CD4-positive, alpha-beta T cell treated with Interleukin-1 beta for 1 hour (primary cell): ENCODE results near the gene ALK.
"Not testable (repeated sequence)": the region's sequence is repeated elsewhere in the genome, so short reads cannot be mapped to it uniquely, and the experiment has no call there.

ENCODE experiments used
- DNase-seq, 2 donors: peaks; one replicate each; pipeline ENCODE4 v3.0.0-alpha.2; 2020 to 2022

Gene ALK

GRCh38 chr2:29753671-29754444 is 167.5 kb downstream of the ALK start:
- DNase-seq = no peak

DNA sequence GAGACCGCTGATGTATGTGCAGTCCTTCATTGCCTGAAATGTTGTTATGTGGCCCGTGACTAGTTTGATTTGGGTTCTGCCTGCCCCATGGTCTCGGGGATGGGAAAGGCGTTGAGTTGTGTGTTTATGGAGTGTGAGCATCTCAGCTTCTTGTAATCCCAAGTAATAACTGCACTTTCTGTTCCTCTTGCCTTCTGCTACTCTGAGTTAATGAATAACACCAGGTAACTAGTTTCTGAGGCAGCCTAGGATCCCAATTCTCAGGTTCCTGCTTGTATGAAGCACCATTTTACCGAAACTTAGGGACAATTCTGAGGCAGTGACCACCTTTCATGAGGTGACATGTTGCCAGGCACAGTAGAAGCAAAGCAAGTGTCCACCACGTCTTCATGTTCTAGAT is 170.0 kb downstream of the ALK start:
- no peak for DNase-seq

GRCh38 chr2:29750463-29750862 is 170.9 kb downstream of the ALK start:
- DNase-seq = not testable (repeated sequence)

GRCh38 chr2:29749843-29750242 is 171.5 kb downstream of the ALK start:
- DNase-seq = no peak

- DNase-seq = no peak
Observed at GRCh38 chr2:29749041-29749440, 172.3 kb downstream of the ALK start.

DNA sequence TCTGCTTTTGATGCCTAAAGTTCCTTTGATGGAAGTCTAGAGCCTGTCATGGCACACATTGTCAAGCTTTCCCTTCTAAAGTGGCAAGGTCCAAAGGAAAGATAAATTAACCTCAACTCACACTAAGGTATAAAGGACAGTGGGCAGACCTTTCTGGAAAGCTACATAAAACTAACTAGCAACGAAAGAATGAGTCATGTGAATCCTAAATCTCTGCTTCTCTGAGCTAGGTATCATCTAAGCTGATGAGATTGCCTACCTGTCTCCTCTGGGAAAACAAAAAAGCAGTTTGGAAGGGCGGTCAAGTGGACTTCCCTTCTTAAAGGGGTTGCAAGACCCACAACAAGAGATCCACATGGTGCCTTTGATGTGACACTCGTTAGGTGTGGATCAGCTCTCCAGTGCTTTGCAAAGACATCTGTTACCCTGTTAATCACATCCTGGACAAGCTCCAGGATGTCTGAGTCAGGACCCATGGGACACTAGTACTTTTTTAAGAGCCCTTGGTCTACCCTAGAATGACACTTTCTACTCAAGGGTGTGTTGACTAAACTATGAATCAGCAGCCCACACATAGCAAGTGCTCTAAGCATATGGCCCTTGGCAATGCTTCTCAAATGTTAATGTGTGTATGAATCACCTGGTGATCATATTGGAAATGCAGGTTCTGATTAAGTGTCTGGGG is 173.5 kb downstream of the ALK start:
- DNase-seq = no peak

DNA sequence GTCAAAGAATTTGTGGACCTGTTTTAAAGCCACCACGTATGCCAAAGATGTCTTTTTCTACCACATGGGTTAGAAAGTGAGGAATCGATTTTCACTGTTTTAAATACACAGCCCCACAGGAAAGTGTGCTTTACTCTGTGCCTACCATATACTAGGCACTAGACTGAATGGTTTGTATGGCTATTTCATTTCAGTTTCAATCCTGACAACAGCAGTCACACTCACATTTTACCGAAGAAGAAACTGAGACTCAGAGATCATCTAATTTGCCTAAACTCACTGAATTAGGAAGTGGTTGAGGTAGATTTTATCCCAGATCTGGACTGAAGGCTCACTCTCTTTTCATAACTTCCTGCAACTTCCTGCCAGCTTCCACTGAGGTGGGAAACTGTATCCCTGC is 176.4 kb downstream of the ALK start:
- no peak for DNase-seq

- no peak for DNase-seq
Observed at GRCh38 chr2:29743516-29743915, 177.9 kb downstream of the ALK start.

DNA sequence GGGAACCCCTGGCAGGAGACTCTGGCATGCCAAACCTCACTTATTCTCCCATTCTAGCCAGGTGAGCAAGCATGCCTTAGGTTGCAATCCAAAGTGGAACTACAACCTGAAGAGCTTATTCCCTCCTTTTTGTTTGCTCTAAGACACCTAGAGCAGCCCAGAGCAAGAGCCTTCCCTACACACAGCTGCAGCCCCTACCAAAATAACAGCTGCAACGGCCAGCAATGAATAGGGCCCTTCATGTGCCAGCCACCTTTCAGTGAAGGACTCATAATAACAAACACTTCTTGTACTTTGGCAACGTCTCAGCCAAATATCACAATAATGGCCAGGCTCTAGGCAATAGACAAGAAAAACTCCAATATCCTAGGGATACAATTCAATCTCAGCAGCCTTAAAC is 178.7 kb downstream of the ALK start:
- no peak for DNase-seq

DNA sequence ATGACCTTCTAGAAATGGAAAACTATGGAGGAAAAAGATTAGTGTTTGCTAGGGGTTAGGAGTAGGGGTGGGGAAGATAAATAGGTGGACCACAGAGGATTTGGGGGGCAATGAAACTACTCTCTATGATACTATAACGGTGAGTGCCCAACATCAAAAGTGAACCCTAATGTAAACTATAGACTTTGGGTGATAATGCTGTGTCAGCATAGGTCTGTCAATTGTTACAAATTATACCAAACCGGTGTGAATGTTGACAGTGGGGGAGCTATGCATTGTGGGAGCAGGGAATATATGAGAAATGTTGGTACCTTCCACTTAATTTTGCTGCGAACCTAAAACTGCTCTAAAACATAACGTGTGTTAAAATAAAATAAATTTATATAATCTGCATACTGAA is 180.3 kb downstream of the ALK start:
- DNase-seq = no peak

- DNase-seq = no peak
Observed at GRCh38 chr2:29733965-29734364, 187.4 kb downstream of the ALK start.

DNA sequence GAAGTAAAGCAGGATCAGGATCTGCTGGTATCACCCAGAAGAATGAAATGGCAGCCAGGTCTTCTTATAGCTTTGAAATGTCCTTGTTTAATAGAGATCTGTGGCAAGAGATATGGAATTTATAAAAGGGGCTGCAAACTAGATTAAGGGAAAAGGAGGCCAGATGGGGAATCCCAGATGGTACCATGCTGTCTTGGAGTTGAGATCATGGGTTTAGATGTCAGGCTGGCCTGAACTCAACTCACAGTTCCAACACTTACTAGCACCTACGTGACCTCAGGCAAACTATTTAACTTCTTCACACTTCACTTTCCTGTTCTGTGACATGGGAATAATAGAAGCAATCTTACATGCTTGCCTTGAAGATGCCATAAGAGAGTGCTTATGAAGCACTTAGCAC is 188.2 kb downstream of the ALK start:
- DNase-seq = no peak

GRCh38 chr2:29731948-29732347 is 189.4 kb downstream of the ALK start:
- DNase-seq = no peak

DNA sequence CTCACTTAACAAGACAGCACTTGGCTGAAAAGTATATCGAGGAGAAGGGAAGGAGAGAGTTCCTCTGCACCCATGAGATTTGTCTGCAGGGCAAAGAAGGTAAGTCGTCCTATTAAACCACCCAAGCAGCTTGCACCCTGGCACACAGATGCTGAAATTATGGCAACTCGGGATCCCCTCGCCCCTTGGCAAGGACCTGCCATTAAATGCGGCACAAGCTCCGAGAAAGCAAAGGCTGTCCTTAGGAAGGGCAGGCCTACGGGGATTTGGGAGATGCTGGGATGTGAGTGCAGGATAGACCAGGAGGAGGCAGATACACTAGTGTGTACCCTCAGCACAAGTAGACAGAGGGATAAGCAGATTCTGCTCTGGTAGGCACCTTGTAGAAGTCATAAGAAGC is 191.5 kb downstream of the ALK start:
- DNase-seq = no peak

DNA sequence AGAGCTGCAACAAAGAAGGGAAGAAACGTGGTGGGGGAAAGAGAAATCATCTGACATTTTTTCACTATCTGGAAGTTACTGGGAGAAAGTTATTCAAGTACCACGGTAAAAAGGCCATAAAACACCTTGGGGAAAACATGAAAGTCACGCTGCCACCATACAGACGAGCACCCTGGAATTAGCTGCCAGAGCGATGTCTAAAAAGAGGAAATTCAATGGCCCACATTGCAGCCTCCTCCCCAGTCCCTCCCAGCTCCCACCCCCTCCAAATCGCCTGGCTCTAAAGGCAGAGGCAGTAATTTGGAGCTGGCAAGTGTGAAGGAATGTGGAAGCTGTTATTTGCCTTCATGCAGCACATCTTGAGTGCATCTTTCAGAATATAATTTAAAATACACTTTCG is 192.0 kb downstream of the ALK start:
- DNase-seq = no peak

GRCh38 chr2:29726976-29727375 is 194.4 kb downstream of the ALK start:
- DNase-seq = no peak

DNA sequence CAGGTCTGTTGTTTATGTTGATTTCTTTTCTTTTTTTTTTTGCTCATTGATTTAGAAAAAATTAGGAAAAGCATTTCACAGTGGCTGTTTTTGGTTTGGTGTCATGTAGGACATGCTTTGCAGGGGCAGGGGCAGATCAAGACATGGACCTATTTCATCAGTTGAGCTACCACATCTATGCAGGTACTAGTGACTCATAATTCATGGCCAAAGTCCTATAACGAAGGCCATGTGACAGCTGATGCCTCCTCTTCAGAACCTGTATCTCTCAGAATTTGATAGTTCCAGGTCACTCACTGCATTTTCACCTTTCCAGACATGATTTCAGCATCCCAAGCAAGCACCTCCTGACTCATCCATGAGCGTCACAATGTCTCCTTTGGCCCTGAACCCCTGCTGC is 195.8 kb downstream of the ALK start:
- DNase-seq = no peak

DNA sequence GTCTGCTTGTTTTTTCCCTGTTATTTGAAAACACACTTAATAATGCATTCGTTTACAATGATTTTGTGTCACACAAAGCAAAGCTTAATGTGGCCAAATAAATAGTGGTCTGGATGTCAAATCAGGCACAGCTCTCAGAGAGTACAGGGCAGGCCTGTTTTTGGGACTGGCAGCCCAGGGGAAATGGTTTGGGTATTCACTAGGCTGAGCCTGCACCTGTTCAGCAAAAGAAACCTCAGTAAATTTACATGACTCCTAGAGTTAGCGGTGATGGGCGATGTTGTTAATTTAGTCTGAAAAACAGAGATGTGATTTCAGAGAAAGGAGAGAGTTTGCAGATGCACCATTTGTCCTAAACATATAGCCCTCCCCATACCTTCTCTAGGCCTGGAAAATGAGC is 197.1 kb downstream of the ALK start:
- DNase-seq = no peak

- no peak for DNase-seq
Observed at GRCh38 chr2:29723255-29724001, 198.0 kb downstream of the ALK start.

DNA sequence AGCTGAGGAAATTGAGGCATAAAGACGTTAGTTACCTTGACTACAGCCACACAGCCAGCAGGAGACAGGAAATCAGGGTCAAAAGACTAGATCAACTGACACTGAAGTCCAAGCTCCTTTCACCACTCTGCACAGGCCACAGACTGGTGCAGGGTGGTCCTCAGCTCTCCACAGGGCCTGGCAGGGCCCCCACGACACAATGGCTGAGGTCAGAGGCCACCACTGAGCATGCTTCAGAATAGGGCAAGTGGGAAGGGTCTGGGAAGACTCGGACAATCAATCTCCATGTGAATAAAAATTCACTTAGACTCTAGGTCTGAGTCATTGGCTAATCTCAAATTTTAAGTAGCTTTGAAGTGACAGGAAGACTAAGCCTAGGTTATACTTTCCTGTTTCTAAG is 201.7 kb downstream of the ALK start:
- DNase-seq = no peak

- no peak for DNase-seq
Observed at GRCh38 chr2:29718076-29718686, 203.2 kb downstream of the ALK start.

GRCh38 chr2:29715655-29716054 is 205.7 kb downstream of the ALK start:
- no peak for DNase-seq

GRCh38 chr2:29714333-29714732 is 207.1 kb downstream of the ALK start:
- no peak for DNase-seq
